CD14-positive monocyte (primary cell): Measurements from ENCODE around the gene NRF1. TPM values are rescaled to one million over a fixed set of nuclear protein-coding genes. Genes with fewer than 3 reads are reported as not detected.

Experiments used
- DNase-seq, 3 donors: peaks; one replicate each; pipeline ENCODE4 v3.0.0-alpha.2; 2011 to 2022
- H2AFZ ChIP-seq: 2 replicates; pipeline ENCODE4 v1.6.0; 2012; ENCODE audit warnings: mild to moderate bottlenecking, low read depth, low read length, inconsistent platforms; ENCODE audit not compliant: insufficient read depth, poor library complexity, severe bottlenecking
- H3K27ac ChIP-seq, 2 donors: 1 replicate in 1 of 2; 2 replicates in 1 of 2; pipeline ENCODE4 v1.5.1; 2012 to 2013; ENCODE audit warnings: low read length in 2 of 2, control low read depth in 1 of 2, inconsistent platforms in 1 of 2, low read depth in 1 of 2, mild to moderate bottlenecking in 1 of 2
- H3K27me3 ChIP-seq, 2 donors: one replicate each; pipeline versions ENCODE4 v1.6.0 to v1.6.1; 2011 to 2013; ENCODE audit warnings: low read length in 2 of 2; ENCODE audit not compliant: control insufficient read depth in 2 of 2, insufficient read depth in 2 of 2
- H3K36me3 ChIP-seq, 2 donors: replicated peaks in 1 of 2; 1 replicate in 1 of 2; 2 replicates in 1 of 2; pipeline versions ENCODE4 v1.5.1 to v1.6.1; 2012 to 2013; ENCODE audit warnings: low read length in 2 of 2, control low read depth in 1 of 2, inconsistent platforms in 1 of 2, mild to moderate bottlenecking in 1 of 2; ENCODE audit not compliant: insufficient read depth in 2 of 2, control insufficient read depth in 1 of 2
- H3K4me1 ChIP-seq, 2 donors: 1 replicate in 1 of 2; 2 replicates in 1 of 2; pipeline versions ENCODE4 v1.5.1 to v1.6.1; 2012 to 2013; ENCODE audit warnings: low read length in 2 of 2, control low read depth in 1 of 2, inconsistent platforms in 1 of 2, mild to moderate bottlenecking in 1 of 2, moderate library complexity in 1 of 2; ENCODE audit not compliant: insufficient read depth in 2 of 2, control insufficient read depth in 1 of 2
- H3K4me2 ChIP-seq: replicated peaks from 2 replicates; pipeline ENCODE3; 2012; ENCODE audit warnings: low read length, moderate library complexity, mild to moderate bottlenecking; ENCODE audit not compliant: poor library complexity, severe bottlenecking; ENCODE audit errors: extremely low read depth
- H3K4me3 ChIP-seq, 3 experiments: fragments of 200-600 bp in 1 of 3; sonication (generic) in 1 of 3; replicated peaks in 1 of 3; 1 replicate in 2 of 3; 2 replicates in 1 of 3; pipeline ENCODE4 v1.5.1; 2011 to 2013; ENCODE audit warnings: low read length in 3 of 3, mild to moderate bottlenecking in 3 of 3, control low read depth in 2 of 3, low read depth in 2 of 3, inconsistent platforms in 1 of 3, moderate library complexity in 1 of 3
- H3K79me2 ChIP-seq: 2 replicates; pipeline ENCODE4 v1.6.0; 2012; ENCODE audit warnings: mild to moderate bottlenecking, control low read depth, inconsistent platforms, low read length, moderate library complexity; ENCODE audit not compliant: insufficient read depth
- H3K9ac ChIP-seq: 2 replicates; pipeline ENCODE4 v1.6.0; 2017; ENCODE audit warnings: low read length, mild to moderate bottlenecking; ENCODE audit not compliant: insufficient read depth, poor library complexity, severe bottlenecking
- H3K9me3 ChIP-seq, 2 donors: replicated peaks in 1 of 2; 1 replicate in 1 of 2; 2 replicates in 1 of 2; pipeline versions ENCODE4 v1.5.1 to v1.6.1; 2012 to 2013; ENCODE audit warnings: low read length in 2 of 2, control low read depth in 1 of 2; ENCODE audit not compliant: control insufficient read depth in 1 of 2, insufficient read depth in 1 of 2
- H4K20me1 ChIP-seq: 2 replicates; pipeline ENCODE4 v1.6.0; 2012; ENCODE audit warnings: mild to moderate bottlenecking, low read length, control low read depth, moderate library complexity; ENCODE audit not compliant: insufficient read depth
- H3K27ac Mint-ChIP-seq, 7 donors: one replicate each; pipeline ENCODE4 v1.8.0; 2020; ENCODE audit warnings: mild to moderate bottlenecking in 7 of 7, mixed read lengths in 7 of 7, moderate library complexity in 6 of 7, inconsistent platforms in 2 of 7
- H3K27me3 Mint-ChIP-seq, 3 donors: one replicate each; pipeline ENCODE4 v1.8.0; 2021 to 2022; ENCODE audit warnings: low read depth in 3 of 3, mild to moderate bottlenecking in 3 of 3, mixed read lengths in 3 of 3, moderate library complexity in 3 of 3, inconsistent platforms in 1 of 3
- H3K36me3 Mint-ChIP-seq, 2 donors: one replicate each; pipeline ENCODE4 v1.8.0; 2020; ENCODE audit warnings: mixed read lengths in 2 of 2, inconsistent platforms in 1 of 2, mild to moderate bottlenecking in 1 of 2
- H3K4me1 Mint-ChIP-seq: one replicate; pipeline ENCODE4 v1.8.0; 2020; ENCODE audit warnings: mild to moderate bottlenecking, mixed read lengths
- H3K4me3 Mint-ChIP-seq, 2 donors: one replicate each; pipeline ENCODE4 v1.8.0; 2020; ENCODE audit warnings: mild to moderate bottlenecking in 2 of 2, mixed read lengths in 2 of 2, moderate library complexity in 1 of 2
- H3K9me3 Mint-ChIP-seq, 7 donors: one replicate each; pipeline ENCODE4 v1.8.0; 2020 to 2022; ENCODE audit warnings: mixed read lengths in 7 of 7, mild to moderate bottlenecking in 6 of 7, moderate library complexity in 6 of 7, inconsistent platforms in 2 of 7
- CTCF ChIP-seq: fragments of 200-600 bp; IDR thresholded peaks from one replicate; pipeline ENCODE4 v1.8.0; 2022; ENCODE audit warnings: antibody characterized with exemption, mild to moderate bottlenecking
- WGBS: methylation state at CpG from one replicate; pipeline ENCODE4 v1.1.5; 2013; ENCODE audit warnings: missing lambda C conversion rate; ENCODE audit not compliant: insufficient coverage; 5-methylcytosine and 5-hydroxymethylcytosine counted together
- intact Hi-C, 2 donors: fragments of 100-400 bp; cut with micrococcal nuclease; formaldehyde crosslinking; loops; one replicate each; pipeline versions ENCODE4 v1.15.0 to v1.15.1; 2023
- polyA plus RNA-seq, 3 donors: library from polyadenylated mRNA; depleted of rRNA in 1 of 3; unstranded in 2 of 3; stranded (reverse) in 1 of 3; fragments of 300-500 nt in 2 of 3; fragments of >200 nt in 1 of 3; fragmentation: Illumina TruSeq in 2 of 3; gene quantifications; 1 replicate in 2 of 3; 2 replicates in 1 of 3; pipeline ENCODE4 v1.2.3, GENCODE V29; 2012 to 2021

The NRF1 gene
- polyA plus RNA-seq, 3 donors = 5.1 to 14.0 (median 7.7) TPM

- no peak overlapping the region for H3K27ac ChIP-seq
- Mint-ChIP-seq H3K27ac (peak overlapping the region in 2 of 7 donors; percentile 14 to 41), H3K9me3 (peaks cover 26 to 36% (median 28%) of the 10 kb centered on the region in 7 donors), H3K4me3 (no peak overlapping the region), H3K4me1 (peaks cover 7% of the 10 kb centered on the region), H3K36me3 (peaks cover 45 to 59% of the 10 kb centered on the region in 2 donors), H3K27me3 (peaks cover 0 to 2% (median 0%) of the 10 kb centered on the region in 3 donors)
- DNase-seq = no peak
- WGBS = 93% methylated on average over 3 of the region's 5 CpGs
- no peaks in the 10 kb centered on the region for H3K27me3 ChIP-seq
- H3K36me3 ChIP-seq = peaks cover 23 to 38% of the 10 kb centered on the region in 2 donors
- H3K79me2 ChIP-seq = peaks cover 13% of the 10 kb centered on the region
- intact Hi-C loops = loop anchor here in 1 of 2 donors (10.0 kb wide), 1 partner anchor 160 kb away; no protein-coding TSS in a partner anchor
- H3K4me1 ChIP-seq = no peaks in the 10 kb centered on the region
- H4K20me1 ChIP-seq = peaks cover 14% of the 10 kb centered on the region
- H3K4me3 ChIP-seq = no peak overlapping the region
- no peak overlapping the region for H3K9ac ChIP-seq
- peaks cover 24 to 27% of the 10 kb centered on the region in 2 donors for H3K9me3 ChIP-seq
- H2AFZ ChIP-seq = no peak overlapping the region
- peak; percentile 32 for TF ChIP-seq CTCF
- H3K4me2 ChIP-seq = no peak overlapping the region
Measured at GRCh38 chr7:129664029-129665012, 52.8 kb downstream of the NRF1 start.

GRCh38 chr7:129665013-129665401 lies 53.5 kb downstream of the NRF1 start:
- no peak overlapping the region for H3K27ac ChIP-seq
- H3K4me3 ChIP-seq = no peak overlapping the region
- peaks cover 20 to 29% (median 21%) of the 10 kb centered on the region in 7 donors for H3K9me3 Mint-ChIP-seq
- intact Hi-C loops = loop anchor here in 1 of 2 donors (10.0 kb wide), 1 partner anchor 160 kb away; no protein-coding TSS in a partner anchor
- peaks cover 16 to 35% of the 10 kb centered on the region in 2 donors for H3K36me3 ChIP-seq
- peaks cover 7% of the 10 kb centered on the region for H3K4me1 Mint-ChIP-seq
- no peaks in the 10 kb centered on the region for H3K4me1 ChIP-seq
- no peak overlapping the region for H2AFZ ChIP-seq
- H3K27me3 Mint-ChIP-seq = no peaks in the 10 kb centered on the region
- H3K27me3 ChIP-seq = no peaks in the 10 kb centered on the region
- H3K9me3 ChIP-seq = peaks cover 19 to 20% of the 10 kb centered on the region in 2 donors
- no peak overlapping the region for H3K4me2 ChIP-seq
- peaks cover 13% of the 10 kb centered on the region for H3K79me2 ChIP-seq
- no peak overlapping the region for H3K9ac ChIP-seq
- TF ChIP-seq CTCF = no peak
- peak overlapping the region in 2 of 7 donors; percentile 7 to 14 for H3K27ac Mint-ChIP-seq
- peaks cover 40 to 55% of the 10 kb centered on the region in 2 donors for H3K36me3 Mint-ChIP-seq
- peak in 1 of 3 donors; percentile 33 for DNase-seq
- peaks cover 17% of the 10 kb centered on the region for H4K20me1 ChIP-seq
- 100% methylated on average over 1 of the region's 3 CpGs for WGBS
- no peak overlapping the region for H3K4me3 Mint-ChIP-seq
